ENCODE data around the gene EPC1. TPM values are rescaled to one million over a fixed set of nuclear protein-coding genes. Genes with fewer than 3 reads are reported as not detected.

EPC1 gene
- total and polyA plus RNA-seq, 9 of the 15 experiments (the other 6 are each of a cell fraction or from before 2014, with no cell fraction given) = 7.0 to 43.6 (median 16.1) TPM

- TF ChIP-seq TFAP4 (CRISPR knock-in tag; IDR thresholded peaks at IDR 0.05; ENCODE audit: borderline replicate concordance) = peak; percentile 60; the same call in 1 of the 2 replicates
- no peak for TF ChIP-seq PURB (CRISPR knock-in tag; IDR thresholded peaks at IDR 0.05; ENCODE audit: low read depth)
- peak; percentile 66; the same call in 1 of the 2 replicates for TF ChIP-seq ZKSCAN1 (IDR thresholded peaks at IDR 0.05; ENCODE audit: low read depth, low read length)
- TF ChIP-seq ARID2 (IDR thresholded peaks at IDR 0.05) = peak; percentile 70
- TF ChIP-seq, protein P1, sequence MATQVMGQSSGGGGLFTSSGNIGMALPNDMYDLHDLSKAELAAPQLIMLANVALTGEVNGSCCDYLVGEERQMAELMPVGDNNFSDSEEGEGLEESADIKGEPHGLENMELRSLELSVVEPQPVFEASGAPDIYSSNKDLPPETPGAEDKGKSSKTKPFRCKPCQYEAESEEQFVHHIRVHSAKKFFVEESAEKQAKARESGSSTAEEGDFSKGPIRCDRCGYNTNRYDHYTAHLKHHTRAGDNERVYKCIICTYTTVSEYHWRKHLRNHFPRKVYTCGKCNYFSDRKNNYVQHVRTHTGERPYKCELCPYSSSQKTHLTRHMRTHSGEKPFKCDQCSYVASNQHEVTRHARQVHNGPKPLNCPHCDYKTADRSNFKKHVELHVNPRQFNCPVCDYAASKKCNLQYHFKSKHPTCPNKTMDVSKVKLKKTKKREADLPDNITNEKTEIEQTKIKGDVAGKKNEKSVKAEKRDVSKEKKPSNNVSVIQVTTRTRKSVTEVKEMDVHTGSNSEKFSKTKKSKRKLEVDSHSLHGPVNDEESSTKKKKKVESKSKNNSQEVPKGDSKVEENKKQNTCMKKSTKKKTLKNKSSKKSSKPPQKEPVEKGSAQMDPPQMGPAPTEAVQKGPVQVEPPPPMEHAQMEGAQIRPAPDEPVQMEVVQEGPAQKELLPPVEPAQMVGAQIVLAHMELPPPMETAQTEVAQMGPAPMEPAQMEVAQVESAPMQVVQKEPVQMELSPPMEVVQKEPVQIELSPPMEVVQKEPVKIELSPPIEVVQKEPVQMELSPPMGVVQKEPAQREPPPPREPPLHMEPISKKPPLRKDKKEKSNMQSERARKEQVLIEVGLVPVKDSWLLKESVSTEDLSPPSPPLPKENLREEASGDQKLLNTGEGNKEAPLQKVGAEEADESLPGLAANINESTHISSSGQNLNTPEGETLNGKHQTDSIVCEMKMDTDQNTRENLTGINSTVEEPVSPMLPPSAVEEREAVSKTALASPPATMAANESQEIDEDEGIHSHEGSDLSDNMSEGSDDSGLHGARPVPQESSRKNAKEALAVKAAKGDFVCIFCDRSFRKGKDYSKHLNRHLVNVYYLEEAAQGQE (IDR thresholded peaks at IDR 0.05; ENCODE audit: borderline replicate concordance) = peak; percentile 80
- TF ChIP-seq, protein P1 (CRISPR knock-in tag; IDR thresholded peaks at IDR 0.05; ENCODE audit: low read depth) = no peak
- TF ChIP-seq, protein P2, sequence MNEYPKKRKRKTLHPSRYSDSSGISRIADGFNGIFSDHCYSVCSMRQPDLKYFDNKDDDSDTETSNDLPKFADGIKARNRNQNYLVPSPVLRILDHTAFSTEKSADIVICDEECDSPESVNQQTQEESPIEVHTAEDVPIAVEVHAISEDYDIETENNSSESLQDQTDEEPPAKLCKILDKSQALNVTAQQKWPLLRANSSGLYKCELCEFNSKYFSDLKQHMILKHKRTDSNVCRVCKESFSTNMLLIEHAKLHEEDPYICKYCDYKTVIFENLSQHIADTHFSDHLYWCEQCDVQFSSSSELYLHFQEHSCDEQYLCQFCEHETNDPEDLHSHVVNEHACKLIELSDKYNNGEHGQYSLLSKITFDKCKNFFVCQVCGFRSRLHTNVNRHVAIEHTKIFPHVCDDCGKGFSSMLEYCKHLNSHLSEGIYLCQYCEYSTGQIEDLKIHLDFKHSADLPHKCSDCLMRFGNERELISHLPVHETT (CRISPR knock-in tag; conservative IDR thresholded peaks at IDR 0.05 in 1 of 2, IDR thresholded peaks at IDR 0.05 in 1 of 2) = no peak; a peak in 1 of 4 replicates
- no peak for TF ChIP-seq ZBTB17 (CRISPR knock-in tag; IDR thresholded peaks at IDR 0.05)
- no peak for TF ChIP-seq KLF1 (tag; IDR thresholded peaks at IDR 0.05)
- peak; percentile 20 for TF ChIP-seq KDM5B (IDR thresholded peaks at IDR 0.05; ENCODE audit: insufficient replicate concordance, low read depth, low read length)
- TF ChIP-seq FOXK2 (conservative IDR thresholded peaks at IDR 0.05 in 1 of 2, IDR thresholded peaks at IDR 0.05 in 1 of 2; ENCODE audit: low read depth in 2 of 2) = peak in 1 of 2 experiments; percentile 59; a peak in 2 of 4 replicates
- no peak for TF ChIP-seq PYGO2 (tag; IDR thresholded peaks at IDR 0.05)
- TF ChIP-seq CEBPG (CRISPR knock-in tag; IDR thresholded peaks at IDR 0.05) = peak; percentile 25; the same call in 1 of the 2 replicates
- TF ChIP-seq CEBPG (tag; conservative IDR thresholded peaks at IDR 0.05 in 1 of 2, IDR thresholded peaks at IDR 0.05 in 1 of 2) = no peak
- no peak for TF ChIP-seq ZNF695 (CRISPR knock-in tag; IDR thresholded peaks at IDR 0.05)
- peak; percentile 89 for TF ChIP-seq CXXC5 (CRISPR knock-in tag; IDR thresholded peaks at IDR 0.05)
- peak; percentile 71 for TF ChIP-seq MXI1 (IDR thresholded peaks at IDR 0.05; ENCODE audit: low read depth, low read length)
Observed at GRCh38 chr10:32346134-32346550, 816 bp downstream of the EPC1 start (continued).

Data from K562 (cell line).